ENCODE data around the gene CCDC97.

The CCDC97 gene

GRCh38 chr19:41305927-41306793, 3.8 kb upstream of the CCDC97 start (continued):
- TF ChIP-seq PPARA (CRISPR knock-in tag; IDR thresholded peaks at IDR 0.05; ENCODE audit: borderline replicate concordance) (no peak), TOX (CRISPR knock-in tag; IDR thresholded peaks at IDR 0.05; ENCODE audit: borderline replicate concordance) (no peak), ZNF70 (CRISPR knock-in tag; IDR thresholded peaks at IDR 0.05) (no peak), ZC3H10 (CRISPR knock-in tag; IDR thresholded peaks at IDR 0.05) (no peak)

- no peak for ATAC-seq
- no peak for TF ChIP-seq ZC3H10 (CRISPR knock-in tag; IDR thresholded peaks at IDR 0.05)
- no peak for TF ChIP-seq PPARA (CRISPR knock-in tag; IDR thresholded peaks at IDR 0.05; ENCODE audit: borderline replicate concordance)
- no peak for TF ChIP-seq ESRRG (CRISPR knock-in tag; IDR thresholded peaks at IDR 0.05)
- TF ChIP-seq TCF4 (CRISPR knock-in tag; IDR thresholded peaks at IDR 0.05; ENCODE audit: borderline replicate concordance), result no peak
- TF ChIP-seq CSRNP3 (CRISPR knock-in tag; IDR thresholded peaks at IDR 0.05), result no peak
- no peak for TF ChIP-seq ZNF8 (CRISPR knock-in tag; IDR thresholded peaks at IDR 0.05)
- no peak for TF ChIP-seq SNAI2 (CRISPR knock-in tag; IDR thresholded peaks at IDR 0.05)
- TF ChIP-seq PATZ1 (CRISPR knock-in tag; IDR thresholded peaks at IDR 0.05; ENCODE audit: borderline replicate concordance), result no peak
- TF ChIP-seq TSHZ2 (CRISPR knock-in tag; IDR thresholded peaks at IDR 0.05), result no peak
- TF ChIP-seq GLIS3 (CRISPR knock-in tag; IDR thresholded peaks at IDR 0.05), result no peak
- no peak for TF ChIP-seq BACH2 (CRISPR knock-in tag; IDR thresholded peaks at IDR 0.05; ENCODE audit: borderline replicate concordance)
- no peak for TF ChIP-seq ARNTL (CRISPR knock-in tag; IDR thresholded peaks at IDR 0.05; ENCODE audit: borderline replicate concordance, low read depth)
- TF ChIP-seq ZNF70 (CRISPR knock-in tag; IDR thresholded peaks at IDR 0.05), result no peak
- no peak for TF ChIP-seq POU6F1 (CRISPR knock-in tag; IDR thresholded peaks at IDR 0.05; ENCODE audit: borderline replicate concordance, low read depth)
- TF ChIP-seq ZNF565 (CRISPR knock-in tag; conservative IDR thresholded peaks at IDR 0.05; ENCODE audit: low read depth), result no peak
- no peak for TF ChIP-seq CSDC2 (CRISPR knock-in tag; IDR thresholded peaks at IDR 0.05)
- TF ChIP-seq CREB5 (CRISPR knock-in tag; IDR thresholded peaks at IDR 0.05; ENCODE audit: low read depth), result no peak
- TF ChIP-seq ZFP30 (CRISPR knock-in tag; IDR thresholded peaks at IDR 0.05), result no peak
- TF ChIP-seq ISL1 (CRISPR knock-in tag; IDR thresholded peaks at IDR 0.05), result no peak
- TF ChIP-seq ZFP3 (CRISPR knock-in tag; IDR thresholded peaks at IDR 0.05), result no peak
Measured at GRCh38 chr19:41307090-41307875, 2.7 kb upstream of the CCDC97 start.

Data from SK-N-SH treated with all-trans-retinoic acid at 6 μM for 48 hours (cell line).